Measurements from ENCODE around the gene TMEM125.

Gene TMEM125

DNA sequence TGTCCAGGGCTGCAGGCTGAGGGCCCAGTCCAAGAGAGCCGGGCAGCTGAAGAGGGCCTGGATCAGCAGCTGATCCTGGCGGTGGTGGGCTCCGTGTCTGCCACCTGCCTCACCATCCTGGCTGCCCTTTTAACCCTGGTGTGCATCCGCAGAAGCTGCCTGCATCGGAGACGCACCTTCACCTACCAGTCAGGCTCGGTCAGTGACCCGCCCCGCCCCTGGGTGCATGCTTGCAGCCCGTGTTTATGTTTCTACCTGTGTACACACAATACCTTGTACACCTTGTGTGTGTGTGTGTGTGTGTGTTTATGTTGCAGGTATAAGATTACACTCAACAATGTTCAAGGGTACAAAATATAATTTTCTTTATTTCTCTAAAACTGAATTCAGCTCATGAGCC lies 44.0 kb downstream of the TMEM125 start:
- DNase-seq, result no peak

DNA sequence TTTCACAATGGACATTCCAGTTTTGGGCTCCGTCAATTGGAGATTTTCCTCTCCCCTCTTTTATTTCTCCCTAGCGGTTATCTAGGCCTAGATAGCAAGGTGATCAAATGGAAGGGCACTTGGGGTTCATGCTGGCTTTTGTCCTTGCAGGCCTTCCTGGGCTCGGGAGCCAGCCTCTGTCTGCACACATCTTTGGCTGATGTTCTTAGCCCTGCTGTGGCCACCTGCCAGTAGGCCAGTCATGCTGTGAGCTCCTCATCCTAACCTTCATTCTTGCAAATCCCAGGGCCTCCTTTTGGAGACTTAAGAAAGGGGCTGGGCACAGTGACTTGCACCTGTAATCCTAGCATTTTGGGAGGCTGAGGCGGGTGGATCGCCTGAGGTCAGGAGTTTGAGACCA lies 44.5 kb downstream of the TMEM125 start:
- DNase-seq, result no peak

DNA sequence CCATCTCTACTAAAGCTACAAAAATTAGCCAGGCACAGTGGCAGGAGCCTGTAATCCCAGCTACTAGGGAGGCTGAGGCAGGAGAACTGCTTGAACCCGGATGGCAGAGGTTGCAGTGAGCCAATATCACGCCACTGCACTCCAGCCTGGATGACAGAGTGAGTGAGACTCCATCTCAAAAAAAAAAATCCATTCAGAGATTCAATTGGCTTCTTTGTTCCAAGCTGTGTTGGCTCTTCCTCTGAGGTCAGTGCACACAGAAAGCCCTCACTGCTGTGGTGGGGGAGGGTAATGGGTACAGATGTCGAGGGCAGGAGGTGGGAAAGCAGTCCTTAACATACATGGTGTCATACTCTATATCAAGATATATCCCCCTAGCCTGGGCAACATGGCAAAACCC lies 45.7 kb downstream of the TMEM125 start:
- no peak for DNase-seq

DNA sequence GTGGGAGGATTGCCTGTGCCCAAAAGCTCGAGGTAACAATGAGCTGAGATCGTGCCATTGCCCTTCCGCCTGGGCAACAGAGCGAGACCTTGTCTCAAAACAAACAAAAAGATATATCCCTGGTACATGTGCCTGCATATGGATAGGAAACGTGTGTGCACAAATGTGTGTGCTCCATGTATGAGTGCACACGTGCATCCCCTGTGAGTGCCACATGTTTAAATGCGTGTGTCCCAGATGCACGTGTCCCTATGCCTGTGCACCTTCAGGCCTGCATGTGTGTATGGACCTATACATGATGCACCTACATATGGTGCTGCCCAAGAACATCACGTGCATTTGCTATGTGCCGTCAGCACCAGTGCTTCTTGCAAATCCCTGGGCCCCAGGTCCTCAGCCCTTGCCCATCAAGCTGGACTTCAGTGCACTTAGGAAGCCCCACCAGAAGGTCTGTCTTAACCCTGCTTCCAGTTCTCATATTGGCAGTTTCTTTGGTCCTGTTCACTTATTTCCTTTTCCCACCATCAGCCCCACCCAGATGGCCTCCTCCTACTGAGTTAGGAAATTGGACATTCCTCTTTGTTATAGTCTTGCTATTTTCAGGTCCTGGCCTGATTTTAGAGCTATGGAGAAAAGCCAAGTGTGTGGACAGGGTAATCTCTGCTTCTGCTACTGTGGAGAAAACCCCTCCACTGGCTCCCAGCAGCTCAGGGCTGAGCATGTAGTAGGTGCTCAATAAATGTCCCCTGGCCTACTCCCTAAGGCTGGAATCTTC lies 46.4 kb downstream of the TMEM125 start:
- DNase-seq, result no peak

DNA sequence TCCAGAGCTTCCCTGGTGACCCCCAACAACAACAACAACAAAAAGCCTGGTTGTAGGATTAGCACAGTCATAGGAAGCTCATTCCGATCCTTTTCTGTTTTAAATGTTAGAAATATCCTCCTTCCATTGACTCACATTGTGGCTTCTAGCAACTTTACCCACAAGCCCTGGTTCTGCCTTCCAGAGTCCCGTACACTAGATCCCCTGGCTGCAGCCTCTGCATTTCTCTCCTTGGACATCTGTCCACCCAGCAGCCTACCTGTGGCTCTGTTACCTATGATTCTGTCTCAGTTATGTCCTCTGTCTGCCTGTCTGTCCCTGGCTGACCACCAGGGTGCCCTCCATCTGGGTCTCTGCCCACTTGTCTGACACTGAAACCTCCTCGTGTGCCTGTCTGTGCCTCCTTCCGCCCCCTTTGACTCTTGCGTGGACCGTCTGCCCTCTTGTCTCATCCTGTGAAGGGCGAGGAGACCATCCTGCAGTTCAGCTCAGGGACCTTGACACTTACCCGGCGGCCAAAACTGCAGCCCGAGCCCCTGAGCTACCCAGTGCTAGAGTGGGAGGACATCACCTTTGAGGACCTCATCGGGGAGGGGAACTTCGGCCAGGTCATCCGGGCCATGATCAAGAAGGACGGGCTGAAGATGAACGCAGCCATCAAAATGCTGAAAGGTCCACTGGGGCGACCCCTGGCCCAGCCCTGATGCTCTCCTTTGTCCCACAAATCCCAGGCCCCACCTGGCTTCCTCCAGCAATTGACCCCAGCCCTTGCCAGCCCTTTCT lies 47.1 kb downstream of the TMEM125 start:
- no peak for DNase-seq

DNA sequence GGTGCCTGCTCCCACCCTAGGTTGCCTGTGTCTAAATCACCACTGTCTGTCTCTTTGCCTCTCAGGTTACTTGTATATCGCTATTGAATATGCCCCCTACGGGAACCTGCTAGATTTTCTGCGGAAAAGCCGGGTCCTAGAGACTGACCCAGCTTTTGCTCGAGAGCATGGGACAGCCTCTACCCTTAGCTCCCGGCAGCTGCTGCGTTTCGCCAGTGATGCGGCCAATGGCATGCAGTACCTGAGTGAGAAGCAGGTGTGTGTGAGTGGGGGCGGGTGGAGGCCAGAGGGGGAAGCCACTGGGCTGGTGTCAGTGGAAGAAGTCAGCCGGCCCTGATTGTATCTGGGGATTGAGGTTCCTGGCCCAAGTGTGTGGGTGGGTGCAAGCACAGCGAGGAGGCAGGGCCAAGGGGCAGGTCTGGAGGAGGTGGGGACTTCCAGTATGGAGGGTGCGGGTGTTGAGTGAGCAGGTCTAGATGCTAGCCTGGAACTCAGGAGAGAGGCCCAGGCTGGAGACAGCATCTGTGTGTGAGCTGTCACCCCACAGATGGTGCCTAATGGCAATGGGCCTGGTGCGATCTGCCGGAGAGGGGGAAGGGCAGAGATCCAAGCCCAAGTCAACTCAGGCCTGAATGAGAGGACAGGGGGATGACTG lies 48.2 kb downstream of the TMEM125 start:
- DNase-seq, result no peak

DNA sequence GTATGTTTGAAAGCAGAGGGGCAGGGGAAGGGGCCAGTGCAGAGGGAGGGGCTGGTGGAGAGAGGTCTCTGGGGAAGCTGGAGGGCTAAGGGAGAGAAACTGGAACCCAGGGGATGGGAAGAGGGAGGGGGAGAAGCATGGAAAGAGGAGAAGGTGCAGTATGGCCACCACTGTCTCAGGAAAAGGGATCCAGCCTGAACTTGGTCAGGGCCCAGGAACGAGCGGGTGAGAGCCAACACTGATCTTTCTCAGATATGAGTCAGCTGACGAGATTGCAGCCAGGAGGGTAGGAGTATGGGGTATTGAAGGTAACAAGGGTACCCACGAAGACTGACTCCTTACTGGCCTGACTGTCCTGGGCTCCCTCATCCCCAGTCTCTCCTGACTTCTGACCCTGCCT lies 49.0 kb downstream of the TMEM125 start:
- no peak for DNase-seq

DNA sequence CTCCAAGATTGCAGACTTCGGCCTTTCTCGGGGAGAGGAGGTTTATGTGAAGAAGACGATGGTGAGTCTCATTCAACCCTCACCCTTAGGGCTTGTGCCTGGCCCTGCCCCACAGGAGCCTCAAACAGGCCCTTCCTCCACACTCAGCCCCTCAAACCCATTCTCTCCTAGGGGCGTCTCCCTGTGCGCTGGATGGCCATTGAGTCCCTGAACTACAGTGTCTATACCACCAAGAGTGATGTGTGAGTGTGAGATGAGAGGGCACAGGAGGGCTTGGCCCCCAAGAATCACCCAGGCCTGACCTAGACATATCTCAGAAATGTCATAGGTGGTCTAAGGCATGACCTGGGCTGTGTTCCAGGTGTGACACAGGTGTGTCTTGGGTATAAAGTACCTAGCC lies 49.5 kb downstream of the TMEM125 start:
- no peak for DNase-seq

DNA sequence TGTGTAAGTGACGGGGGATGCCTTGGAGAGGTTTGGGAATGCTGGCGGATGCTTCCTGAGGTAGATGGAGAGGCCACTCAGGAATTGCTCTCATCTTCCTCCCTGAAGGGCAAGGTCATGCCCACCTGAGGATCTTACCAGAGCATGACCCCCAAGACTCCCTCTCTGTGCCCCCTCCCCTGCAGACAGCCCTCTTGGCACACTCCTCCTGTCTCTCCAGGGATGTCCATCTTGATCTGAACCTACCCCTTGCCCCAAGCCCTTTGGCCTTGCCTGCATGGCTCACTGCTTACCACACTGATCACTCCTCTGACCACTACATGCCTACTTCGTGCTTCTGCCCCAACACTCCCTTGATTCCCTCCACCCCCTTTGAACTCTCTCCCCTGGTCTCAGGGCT lies 50.0 kb downstream of the TMEM125 start:
- no peak for DNase-seq

DNA sequence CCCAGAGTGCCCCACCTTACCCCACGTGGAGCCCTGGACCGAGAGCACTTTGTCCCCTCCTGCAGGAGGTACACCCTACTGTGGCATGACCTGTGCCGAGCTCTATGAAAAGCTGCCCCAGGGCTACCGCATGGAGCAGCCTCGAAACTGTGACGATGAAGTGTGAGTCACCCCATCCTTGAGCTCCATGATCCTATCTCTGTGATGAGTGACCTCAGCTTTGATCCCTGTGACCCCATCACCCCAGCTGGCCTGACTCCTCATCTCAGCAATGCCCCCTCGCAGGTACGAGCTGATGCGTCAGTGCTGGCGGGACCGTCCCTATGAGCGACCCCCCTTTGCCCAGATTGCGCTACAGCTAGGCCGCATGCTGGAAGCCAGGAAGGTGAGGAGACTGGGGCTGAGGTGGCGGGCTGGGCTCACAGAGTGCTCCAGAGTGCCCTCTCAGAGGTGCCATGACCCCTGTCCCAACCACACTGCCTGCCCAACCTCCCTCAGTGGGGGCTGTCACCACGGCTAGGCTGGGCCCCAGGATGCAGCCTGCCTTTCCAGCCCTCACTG lies 51.6 kb downstream of the TMEM125 start:
- no peak for DNase-seq

DNA sequence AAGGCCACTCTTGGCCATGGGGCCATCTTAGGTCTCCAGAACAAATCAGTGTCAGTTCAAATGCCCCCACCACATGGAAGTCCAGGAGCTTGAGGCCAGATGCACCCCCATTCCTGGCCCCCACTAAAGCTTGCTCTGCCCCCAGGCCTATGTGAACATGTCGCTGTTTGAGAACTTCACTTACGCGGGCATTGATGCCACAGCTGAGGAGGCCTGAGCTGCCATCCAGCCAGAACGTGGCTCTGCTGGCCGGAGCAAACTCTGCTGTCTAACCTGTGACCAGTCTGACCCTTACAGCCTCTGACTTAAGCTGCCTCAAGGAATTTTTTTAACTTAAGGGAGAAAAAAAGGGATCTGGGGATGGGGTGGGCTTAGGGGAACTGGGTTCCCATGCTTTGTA lies 52.7 kb downstream of the TMEM125 start:
- DNase-seq, result no peak
